Activated B cell treated with CpG ODN at 0.5 μM for 24 hours (primary cell): Measurements from ENCODE around the gene TRPM4. TPM values are rescaled to one million over a fixed set of nuclear protein-coding genes. Genes with fewer than 3 reads are reported as not detected.

Source experiments
- ATAC-seq: fragments of 200-7000 bp; cut with Tn5 transposase; one replicate; pipeline ENCODE4 v1.10.0; 2021; ENCODE audit warnings: low read depth, mild to moderate bottlenecking, moderate library complexity
- CTCF ChIA-PET: fragments of 350-600 bp; sonication (Branson Sonifier 250); formaldehyde crosslinking; loops from one replicate; lab custom pipeline; 2021; ENCODE audit warnings: antibody characterized with exemption; lab: Charles Lee
- POLR2A ChIA-PET: fragments of 350-600 bp; sonication (Branson Sonifier 250); formaldehyde crosslinking; loops from one replicate; lab custom pipeline; 2021; ENCODE audit warnings: antibody characterized with exemption; lab: Charles Lee
- DNase-seq: peaks from one replicate; pipeline ENCODE4 v3.0.0; 2022
- H3K27ac Mint-ChIP-seq: one replicate; pipeline ENCODE4 v1.8.0; 2020; ENCODE audit warnings: mixed read lengths
- H3K27me3 Mint-ChIP-seq: one replicate; pipeline ENCODE4 v1.8.0; 2021; ENCODE audit warnings: mixed read lengths
- H3K36me3 Mint-ChIP-seq: one replicate; pipeline ENCODE4 v1.8.0; 2021; ENCODE audit warnings: low read depth, mixed read lengths
- H3K4me1 Mint-ChIP-seq: one replicate; pipeline ENCODE4 v1.8.0; 2021; ENCODE audit warnings: mixed read lengths
- H3K4me3 Mint-ChIP-seq: one replicate; pipeline ENCODE4 v1.8.0; 2020; ENCODE audit warnings: mild to moderate bottlenecking, mixed read lengths
- H3K9me3 Mint-ChIP-seq: one replicate; pipeline ENCODE4 v1.8.0; 2020; ENCODE audit warnings: mixed read lengths
- CTCF ChIP-seq: fragments of 200-600 bp; IDR thresholded peaks from one replicate; pipeline ENCODE4 v1.8.0; 2022; ENCODE audit warnings: antibody characterized with exemption, mild to moderate bottlenecking
- intact Hi-C: fragments of 100-400 bp; cut with micrococcal nuclease; formaldehyde crosslinking; loops from one replicate; pipeline ENCODE4 v1.15.1; 2024
- total RNA-seq: library from RNA; stranded (reverse); gene quantifications from 2 replicates; pipeline ENCODE4 v1.2.3, GENCODE V29; 2022

Gene TRPM4
- total RNA-seq, 1 donor from 2014 or later = not detected

- ATAC-seq (no peak), DNase-seq (no peak)
- Mint-ChIP-seq H3K4me1 (peaks cover 41% of the 10 kb centered on the region), H3K9me3 (no peaks in the 10 kb centered on the region), H3K27ac (no peak overlapping the region), H3K27me3 (no peaks in the 10 kb centered on the region), H3K36me3 (no peaks in the 10 kb centered on the region), H3K4me3 (no peak overlapping the region)
- intact Hi-C loops = no loop called here
- no peak for TF ChIP-seq CTCF
- ChIA-PET POLR2A (no interaction called here), CTCF (interaction anchor here (1.0 to 4.5 kb wide), 3 partner anchors 11 to 423 kb away, joined by 3 to 49 read pairs (median 4); no protein-coding TSS in a partner anchor)
Measured at GRCh38 chr19:49210901-49211451, 53.4 kb downstream of the TRPM4 start.

- no peak for DNase-seq
- Mint-ChIP-seq H3K27ac (no peak overlapping the region), H3K27me3 (no peaks in the 10 kb centered on the region), H3K4me3 (no peak overlapping the region), H3K4me1 (peaks cover 39% of the 10 kb centered on the region), H3K9me3 (no peaks in the 10 kb centered on the region), H3K36me3 (no peaks in the 10 kb centered on the region)
- ChIA-PET CTCF (interaction anchor here (0.6 to 0.8 kb wide), 2 partner anchors 69 to 233 kb away, joined by 3 read pairs; no protein-coding TSS in a partner anchor), POLR2A (interaction anchor here (0.6 kb wide), 2 partner anchors 27 to 368 kb away, joined by 4 to 10 read pairs; no protein-coding TSS in a partner anchor)
- TF ChIP-seq CTCF = no peak
- ATAC-seq = no peak
- intact Hi-C loops = no loop called here
Measured at GRCh38 chr19:49212016-49212701, 54.6 kb downstream of the TRPM4 start.

GRCh38 chr19:49213791-49214190 is 56.2 kb downstream of the TRPM4 start:
- intact Hi-C loops = no loop called here
- no peaks in the 10 kb centered on the region for H3K9me3 Mint-ChIP-seq
- H3K27ac Mint-ChIP-seq = no peak overlapping the region
- POLR2A ChIA-PET = no interaction called here
- H3K4me1 Mint-ChIP-seq = peaks cover 26% of the 10 kb centered on the region
- H3K36me3 Mint-ChIP-seq = no peaks in the 10 kb centered on the region
- H3K27me3 Mint-ChIP-seq = no peaks in the 10 kb centered on the region
- CTCF ChIA-PET = interaction anchor here (0.9 to 1.1 kb wide), 2 partner anchors 15 to 30 kb away, joined by 3 to 4 read pairs; no protein-coding TSS in a partner anchor
- DNase-seq (no peak), ATAC-seq (no peak)
- no peak for TF ChIP-seq CTCF
- H3K4me3 Mint-ChIP-seq = no peak overlapping the region

GRCh38 chr19:49214701-49215100 is 57.1 kb downstream of the TRPM4 start:
- no peak for TF ChIP-seq CTCF
- DNase-seq = no peak
- no peak overlapping the region for H3K27ac Mint-ChIP-seq
- CTCF ChIA-PET = interaction anchor here (1.1 kb wide), 1 partner anchor 31 kb away, joined by 3 read pairs; no protein-coding TSS in a partner anchor
- H3K4me3 Mint-ChIP-seq = no peak overlapping the region
- ATAC-seq = peak; percentile 23
- POLR2A ChIA-PET = interaction anchor here (0.9 kb wide), 1 partner anchor 111 kb away, joined by 3 read pairs; no protein-coding TSS in a partner anchor
- no peaks in the 10 kb centered on the region for H3K36me3 Mint-ChIP-seq
- no peaks in the 10 kb centered on the region for H3K27me3 Mint-ChIP-seq
- no peaks in the 10 kb centered on the region for H3K9me3 Mint-ChIP-seq
- H3K4me1 Mint-ChIP-seq = peaks cover 19% of the 10 kb centered on the region
- intact Hi-C loops = no loop called here

GRCh38 chr19:49216071-49216470 is 58.5 kb downstream of the TRPM4 start:
- Mint-ChIP-seq H3K4me1 (peaks cover 11% of the 10 kb centered on the region), H3K27me3 (no peaks in the 10 kb centered on the region), H3K27ac (no peak overlapping the region), H3K9me3 (no peaks in the 10 kb centered on the region), H3K36me3 (no peaks in the 10 kb centered on the region), H3K4me3 (no peak overlapping the region)
- ATAC-seq (no peak), DNase-seq (no peak)
- ChIA-PET POLR2A (interaction anchor here (0.6 kb wide), 1 partner anchor 123 kb away, joined by 6 read pairs; no protein-coding TSS in a partner anchor), CTCF (interaction anchor here (1.0 kb wide), 1 partner anchor 9 kb away, joined by 3 read pairs; no protein-coding TSS in a partner anchor)
- TF ChIP-seq CTCF = no peak
- intact Hi-C loops = no loop called here
